Keratinocyte (primary cell): Measurements from ENCODE around the gene TOR1AIP2. TPM values are rescaled to one million over a fixed set of nuclear protein-coding genes. Genes with fewer than 3 reads are reported as not detected.

Experiments used
- DNase-seq: peaks from one replicate; pipeline ENCODE4 v3.0.0-alpha.2; 2011; ENCODE audit warnings: low read depth, missing footprints, low spot score
- FAIRE-seq: peaks from 2 replicates; lab custom pipeline; 2011; peaks lifted over from hg19 to GRCh38; lab: Jason Lieb, UNC
- H2AFZ ChIP-seq: 2 replicates; pipeline ENCODE4 v1.6.0; 2012; ENCODE audit warnings: low read length, control low read depth, inconsistent platforms; ENCODE audit not compliant: control insufficient read depth
- H3K27ac ChIP-seq: 2 replicates; pipeline ENCODE4 v1.5.1; 2011; ENCODE audit warnings: low read length; ENCODE audit not compliant: control insufficient read depth, insufficient read depth
- H3K27me3 ChIP-seq: 3 replicates; pipeline ENCODE4 v1.6.0; 2011; ENCODE audit warnings: low read length; ENCODE audit not compliant: control insufficient read depth, insufficient read depth; ENCODE audit errors: extremely low read depth
- H3K36me3 ChIP-seq, 2 experiments: 2 replicates in 1 of 2; 3 replicates in 1 of 2; pipeline ENCODE4 v1.5.1; 2011; ENCODE audit warnings: low read length in 2 of 2, mild to moderate bottlenecking in 1 of 2; ENCODE audit not compliant: control insufficient read depth in 2 of 2, insufficient read depth in 2 of 2; ENCODE audit errors: extremely low read depth in 1 of 2
- H3K4me1 ChIP-seq: 3 replicates; pipeline ENCODE4 v1.5.1; 2011; ENCODE audit warnings: low read length; ENCODE audit not compliant: control insufficient read depth, insufficient read depth; ENCODE audit errors: extremely low read depth
- H3K4me2 ChIP-seq: 3 replicates; pipeline ENCODE4 v1.6.0; 2011; ENCODE audit warnings: low read depth, low read length; ENCODE audit not compliant: control insufficient read depth, insufficient read depth; ENCODE audit errors: extremely low read depth
- H3K4me3 ChIP-seq, 3 experiments: fragments of 200-600 bp in 1 of 3; sonication (generic) in 1 of 3; 2 replicates in 2 of 3; 3 replicates in 1 of 3; pipeline ENCODE4 v1.5.1; 2011 to 2016; ENCODE audit warnings: low read length in 3 of 3, mild to moderate bottlenecking in 3 of 3, control low read depth in 2 of 3, inconsistent platforms in 1 of 3, low read depth in 1 of 3, mixed read lengths in 1 of 3, mixed run types in 1 of 3, moderate library complexity in 1 of 3; ENCODE audit not compliant: control insufficient read depth in 2 of 3, insufficient read depth in 2 of 3; ENCODE audit errors: extremely low read depth in 1 of 3
- H3K79me2 ChIP-seq: 2 replicates; pipeline ENCODE4 v1.6.0; 2012; ENCODE audit warnings: low read length; ENCODE audit not compliant: control insufficient read depth, insufficient read depth
- H3K9ac ChIP-seq: 3 replicates; pipeline ENCODE4 v1.6.0; 2011; ENCODE audit warnings: low read length; ENCODE audit not compliant: control insufficient read depth, insufficient read depth; ENCODE audit errors: extremely low read depth
- H3K9me1 ChIP-seq: 3 replicates; pipeline ENCODE4 v1.6.0; 2011; ENCODE audit warnings: low read length; ENCODE audit not compliant: control insufficient read depth, insufficient read depth; ENCODE audit errors: extremely low read depth
- H3K9me3 ChIP-seq: 2 replicates; pipeline ENCODE4 v1.5.1; 2012; ENCODE audit warnings: low read depth, low read length; ENCODE audit not compliant: control insufficient read depth
- H4K20me1 ChIP-seq: 3 replicates; pipeline ENCODE4 v1.6.0; 2011; ENCODE audit warnings: low read length; ENCODE audit not compliant: control insufficient read depth, insufficient read depth; ENCODE audit errors: extremely low read depth
- CTCF ChIP-seq, 3 experiments: IDR thresholded peaks in 1 of 3; conservative IDR thresholded peaks in 1 of 3; optimal IDR thresholded peaks in 1 of 3; 2 replicates in 2 of 3; 3 replicates in 1 of 3; pipeline versions ENCODE3 to v1.5.1; 2011; ENCODE audit warnings: low read length in 3 of 3, mild to moderate bottlenecking in 3 of 3, moderate library complexity in 2 of 3, control low read depth in 1 of 3, inconsistent platforms in 1 of 3; ENCODE audit not compliant: insufficient read depth in 2 of 3; ENCODE audit errors: extremely low read depth in 1 of 3
- EZH2 ChIP-seq: IDR thresholded peaks from one replicate; pipeline ENCODE4 v1.6.1; 2012; ENCODE audit warnings: inconsistent platforms, mild to moderate bottlenecking, low read length, moderate library complexity
- dilution Hi-C: fragments of 300-500 bp; cut with MboI; formaldehyde crosslinking; loops from one replicate; pipeline ENCODE4 v1.7.0; 2020; ENCODE audit warnings: low sequenced_read_pairs; ENCODE audit not compliant: extremely low pct_ligation_motif_present
- polyA plus RNA-seq, 5 experiments: library from polyadenylated mRNA; depleted of rRNA in 3 of 5; stranded (reverse) in 3 of 5; stranded (forward) in 1 of 5; unstranded in 1 of 5; fragments of >200 nt; gene quantifications; 1 replicate in 1 of 5; 2 replicates in 3 of 5; 3 replicates in 1 of 5; pipeline versions ENCODE4 v1.2.1 to v1.2.3, GENCODE V29; 2011 to 2012; ENCODE audit warnings: missing spikeins in 2 of 5, low read depth in 1 of 5, low replicate concordance in 1 of 5

The TOR1AIP2 gene
- polyA plus RNA-seq, 1 donor (not counting 4 experiments of a cell fraction or from before 2014, with no cell fraction given) = 49.9 TPM

DNA sequence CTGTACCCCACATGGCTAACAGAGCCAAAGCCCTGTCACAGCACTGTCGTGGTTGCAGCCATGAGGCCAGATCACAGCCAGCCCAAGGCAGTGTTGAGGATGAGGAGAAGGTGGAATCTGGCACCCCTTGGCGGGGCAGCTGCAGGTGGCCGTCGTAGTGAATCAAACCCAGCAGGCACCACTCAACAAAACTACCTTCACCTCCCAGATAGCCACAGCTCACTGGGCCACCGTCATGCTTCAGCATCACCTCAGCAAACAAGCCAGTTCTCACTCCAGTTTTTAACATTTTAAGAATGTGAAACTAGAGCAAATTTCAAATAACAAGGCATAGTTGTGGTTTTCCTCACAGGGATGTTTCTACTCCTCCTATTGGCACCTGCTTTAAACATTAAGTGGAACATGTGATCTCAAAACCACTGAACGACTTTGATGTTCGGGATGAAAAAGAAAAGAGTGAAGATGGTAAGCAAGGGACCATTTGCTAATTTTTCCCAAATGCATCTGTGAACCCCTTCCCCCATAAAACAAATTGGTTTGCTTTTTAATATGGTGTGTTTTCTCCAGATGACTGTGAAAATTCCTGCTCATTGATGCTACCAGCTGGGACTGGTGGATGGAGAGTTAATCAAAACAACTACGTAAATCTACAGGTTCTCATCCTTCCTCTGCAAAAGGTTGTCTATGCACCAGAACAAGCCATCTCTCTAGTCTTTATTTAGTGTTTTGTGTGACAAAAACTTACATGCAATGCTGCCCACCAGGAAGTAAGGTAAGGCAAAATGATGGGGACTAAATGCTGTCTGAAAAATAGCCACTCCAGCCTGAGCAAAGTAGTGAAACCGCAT lies 45.5 kb downstream of the TOR1AIP2 start:
- Histone ChIP-seq H2AFZ (no peak overlapping the region), H3K4me1 (no peaks in the 10 kb centered on the region), H3K36me3 (peaks cover 0 to 2% of the 10 kb centered on the region in 2 experiments), H3K4me2 (no peak overlapping the region), H3K9me3 (no peaks in the 10 kb centered on the region), H3K79me2 (no peaks in the 10 kb centered on the region), H3K4me3 (no peak overlapping the region), H3K9me1 (no peaks in the 10 kb centered on the region), H3K27ac (no peak overlapping the region), H3K27me3 (no peaks in the 10 kb centered on the region), H3K9ac (no peak overlapping the region), H4K20me1 (no peaks in the 10 kb centered on the region)
- no peak for FAIRE-seq
- dilution Hi-C loops = no loop called here
- DNase-seq = no peak
- no peak for TF ChIP-seq EZH2
- TF ChIP-seq CTCF (optimal IDR thresholded peaks at IDR 0.05 in 1 of 3, IDR thresholded peaks at IDR 0.05 in 1 of 3, conservative IDR thresholded peaks at IDR 0.05 in 1 of 3; ENCODE audit: extremely low read depth in 1 of 3, insufficient read depth in 2 of 3, low read length in 3 of 3) = no peak

DNA sequence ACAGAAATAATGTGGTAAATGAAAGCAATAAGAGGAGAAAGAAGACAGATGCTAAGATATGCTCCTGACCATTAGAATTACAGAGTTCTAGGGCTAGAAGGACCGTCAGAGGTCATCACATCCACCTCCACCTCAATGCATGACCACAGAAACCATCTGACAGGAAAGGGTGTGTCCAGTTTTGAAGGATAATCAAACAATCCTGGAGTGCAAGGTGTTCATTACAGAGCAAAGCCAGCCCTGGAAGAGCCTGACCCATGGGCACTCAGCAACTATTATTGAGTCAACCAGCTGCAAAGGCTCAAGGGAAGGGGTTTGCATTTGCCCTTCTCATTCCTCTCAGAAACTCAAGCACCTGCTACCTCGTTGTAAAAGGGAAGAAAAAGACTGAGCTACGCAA lies 46.4 kb downstream of the TOR1AIP2 start:
- TF ChIP-seq CTCF (optimal IDR thresholded peaks at IDR 0.05 in 1 of 3, IDR thresholded peaks at IDR 0.05 in 1 of 3, conservative IDR thresholded peaks at IDR 0.05 in 1 of 3; ENCODE audit: extremely low read depth in 1 of 3, insufficient read depth in 2 of 3, low read length in 3 of 3) (no peak), EZH2 (no peak)
- FAIRE-seq = no peak
- dilution Hi-C loops = no loop called here
- no peaks in the 10 kb centered on the region for H3K27me3 ChIP-seq
- no peak overlapping the region for H2AFZ ChIP-seq
- H3K9ac ChIP-seq = no peak overlapping the region
- DNase-seq = no peak
- H3K9me1 ChIP-seq = no peaks in the 10 kb centered on the region
- H3K4me2 ChIP-seq = no peak overlapping the region
- H3K9me3 ChIP-seq = no peaks in the 10 kb centered on the region
- no peak overlapping the region for H3K4me3 ChIP-seq
- H3K4me1 ChIP-seq = no peaks in the 10 kb centered on the region
- no peak overlapping the region for H3K27ac ChIP-seq
- H4K20me1 ChIP-seq = no peaks in the 10 kb centered on the region
- no peaks in the 10 kb centered on the region for H3K79me2 ChIP-seq
- peaks cover 0 to 2% of the 10 kb centered on the region in 2 experiments for H3K36me3 ChIP-seq
